ENCODE measurements around the gene RPL37.

DNA sequence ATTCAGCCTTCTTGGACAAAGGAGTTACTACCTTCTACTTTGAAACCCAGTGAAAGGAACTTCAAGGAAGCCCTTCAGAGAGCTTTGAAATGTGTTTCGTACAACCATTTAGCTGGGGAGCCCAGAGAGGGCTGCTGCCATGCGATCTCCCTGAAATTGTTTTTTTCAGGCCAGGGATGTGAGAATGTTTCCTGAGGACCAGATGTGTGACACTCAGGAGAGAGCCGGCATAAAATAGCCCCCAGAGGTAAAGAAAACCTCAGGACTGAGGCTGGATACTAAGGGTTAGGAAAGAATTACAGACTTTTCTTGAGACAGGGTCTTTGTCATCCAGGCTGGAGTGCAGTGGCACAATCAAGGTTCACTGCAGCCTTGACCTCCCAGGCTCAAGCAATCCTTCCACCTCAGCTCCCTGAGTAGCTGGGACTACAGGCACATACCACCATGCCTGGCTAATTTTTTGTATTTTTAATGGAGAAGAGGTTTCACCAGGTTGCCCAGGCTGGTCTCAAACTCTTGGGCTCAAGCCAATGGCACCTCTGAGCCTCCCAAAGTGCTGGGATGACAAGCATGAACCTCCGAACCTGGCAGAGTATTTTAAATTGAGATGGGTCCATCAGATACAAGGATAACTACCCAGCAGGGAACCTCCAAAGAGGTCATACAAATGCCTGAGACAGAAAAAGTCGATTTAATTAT, 8.4 kb downstream of the RPL37 start:
- TF ChIP-seq POLR2A (IDR thresholded peaks at IDR 0.05; ENCODE audit: low read length) (no peak), GATA1 (IDR thresholded peaks at IDR 0.05; ENCODE audit: low read depth, low read length) (no peak)

Data from erythroblast (primary cell).